H9 (cell line): ENCODE results near the gene CYB5B. TPM values are rescaled to one million over a fixed set of nuclear protein-coding genes. Genes with fewer than 3 reads are reported as not detected.

Experiments
- DNase-seq: peaks from one replicate; pipeline ENCODE4 v3.0.0-alpha.2; 2017
- H2AFZ ChIP-seq: one replicate; pipeline ENCODE4 v1.6.1; 2013; ENCODE audit warnings: mild to moderate bottlenecking, low read length, control low read depth, moderate library complexity
- H2AK5ac ChIP-seq: 2 replicates; pipeline ENCODE4 v1.6.1; 2013; ENCODE audit warnings: low read length, control low read depth, mixed read lengths; ENCODE audit not compliant: insufficient read length
- H2BK120ac ChIP-seq: one replicate; pipeline ENCODE4 v1.6.1; 2013; ENCODE audit warnings: low read depth, mild to moderate bottlenecking, low read length, control low read depth, inconsistent platforms; ENCODE audit not compliant: poor library complexity, severe bottlenecking
- H2BK12ac ChIP-seq: 2 replicates; pipeline ENCODE4 v1.6.1; 2013; ENCODE audit warnings: low read length, control low read depth, mixed read lengths, low read depth; ENCODE audit not compliant: insufficient read length
- H2BK15ac ChIP-seq: 2 replicates; pipeline ENCODE4 v1.6.1; 2013; ENCODE audit warnings: low read depth, low read length, control low read depth
- H2BK20ac ChIP-seq: one replicate; pipeline ENCODE4 v1.6.1; 2013; ENCODE audit warnings: low read depth, mild to moderate bottlenecking, low read length, control low read depth, inconsistent platforms; ENCODE audit not compliant: poor library complexity, severe bottlenecking
- H2BK5ac ChIP-seq: 2 replicates; pipeline ENCODE4 v1.6.1; 2013; ENCODE audit warnings: low read length, control low read depth, mixed read lengths; ENCODE audit not compliant: insufficient read length
- H3K14ac ChIP-seq: 2 replicates; pipeline ENCODE4 v1.6.1; 2013; ENCODE audit warnings: low read length, control low read depth; ENCODE audit not compliant: insufficient read depth
- H3K18ac ChIP-seq: 2 replicates; pipeline ENCODE4 v1.6.1; 2013; ENCODE audit warnings: low read depth, mild to moderate bottlenecking, mixed read lengths, low read length, control low read depth; ENCODE audit not compliant: insufficient read length
- H3K23ac ChIP-seq: 2 replicates; pipeline ENCODE4 v1.6.1; 2013; ENCODE audit warnings: low read length, control low read depth, mixed read lengths, low read depth; ENCODE audit not compliant: insufficient read length
- H3K23me2 ChIP-seq: 2 replicates; pipeline ENCODE4 v1.6.1; 2013; ENCODE audit warnings: low read depth, mild to moderate bottlenecking, mixed read lengths, low read length, control low read depth; ENCODE audit not compliant: insufficient read length, poor library complexity, severe bottlenecking
- H3K27ac ChIP-seq: 2 replicates; pipeline ENCODE4 v1.5.1; 2013; ENCODE audit warnings: low read length, control low read depth, mixed read lengths, low read depth; ENCODE audit not compliant: insufficient read length
- H3K27me3 ChIP-seq: 2 replicates; pipeline ENCODE4 v1.6.1; 2013; ENCODE audit warnings: low read length, control low read depth, inconsistent platforms; ENCODE audit not compliant: insufficient read depth
- H3K4ac ChIP-seq: 2 replicates; pipeline ENCODE4 v1.6.1; 2013; ENCODE audit warnings: low read depth, mild to moderate bottlenecking, control low read depth, inconsistent platforms, low read length, moderate library complexity
- H3K4me1 ChIP-seq: 2 replicates; pipeline ENCODE4 v1.6.1; 2013; ENCODE audit warnings: low read length, control low read depth, inconsistent platforms; ENCODE audit not compliant: insufficient read depth
- H3K4me2 ChIP-seq: 2 replicates; pipeline ENCODE4 v1.6.1; 2013; ENCODE audit warnings: low read length, control low read depth, mixed read lengths; ENCODE audit not compliant: insufficient read length, insufficient read depth
- H3K56ac ChIP-seq: 2 replicates; pipeline ENCODE4 v1.6.1; 2013; ENCODE audit warnings: low read depth, mild to moderate bottlenecking, mixed read lengths, low read length, control low read depth; ENCODE audit not compliant: insufficient read length
- H3K79me1 ChIP-seq: 2 replicates; pipeline ENCODE4 v1.6.1; 2013; ENCODE audit warnings: low read depth, mild to moderate bottlenecking, moderate library complexity, low read length, control low read depth, inconsistent platforms; ENCODE audit not compliant: insufficient read depth, poor library complexity, severe bottlenecking
- H3K79me2 ChIP-seq: 2 replicates; pipeline ENCODE4 v1.6.1; 2013; ENCODE audit warnings: low read length, control low read depth, inconsistent platforms; ENCODE audit not compliant: insufficient read depth
- H3K9ac ChIP-seq: 2 replicates; pipeline ENCODE4 v1.6.1; 2013; ENCODE audit warnings: low read length, control low read depth, mixed read lengths; ENCODE audit not compliant: insufficient read length; ENCODE audit errors: extremely low read depth
- H3K9me3 ChIP-seq: one replicate; pipeline ENCODE4 v1.6.1; 2013; ENCODE audit warnings: low read depth, low read length, inconsistent platforms; ENCODE audit not compliant: control insufficient read depth
- H3T11ph ChIP-seq: one replicate; pipeline ENCODE4 v1.6.1; 2013; ENCODE audit warnings: mild to moderate bottlenecking, low read length, control low read depth, inconsistent platforms
- H4K20me1 ChIP-seq: one replicate; pipeline ENCODE4 v1.6.1; 2013; ENCODE audit not compliant: control insufficient read depth, insufficient read length, insufficient read depth
- H4K5ac ChIP-seq: 2 replicates; pipeline ENCODE4 v1.6.1; 2013; ENCODE audit warnings: low read depth, mild to moderate bottlenecking, mixed read lengths, low read length, control low read depth; ENCODE audit not compliant: insufficient read length
- H4K8ac ChIP-seq: replicated peaks from 2 replicates; pipeline ENCODE4 v1.6.1; 2013; ENCODE audit warnings: low read length, control low read depth, mixed read lengths, low read depth; ENCODE audit not compliant: insufficient read length
- H4K91ac ChIP-seq: 2 replicates; pipeline ENCODE4 v1.6.1; 2013; ENCODE audit warnings: low read depth, mild to moderate bottlenecking, moderate library complexity, mixed read lengths, low read length, control low read depth; ENCODE audit not compliant: insufficient read length
- H3K27ac Mint-ChIP-seq, 3 experiments: 2 replicates in 2 of 3; 3 replicates in 1 of 3; pipeline ENCODE4 v1.8.0; 2020 to 2021; ENCODE audit warnings: mixed read lengths in 3 of 3, mild to moderate bottlenecking in 1 of 3, moderate library complexity in 1 of 3
- H3K27me3 Mint-ChIP-seq: 2 replicates; pipeline ENCODE4 v1.8.0; 2021; ENCODE audit warnings: low read depth, mild to moderate bottlenecking, moderate library complexity, mixed read lengths
- H3K36me3 Mint-ChIP-seq, 3 experiments: 2 replicates in 2 of 3; 3 replicates in 1 of 3; pipeline ENCODE4 v1.8.0; 2020 to 2021; ENCODE audit warnings: low read depth in 3 of 3, mixed read lengths in 3 of 3; ENCODE audit not compliant: insufficient read depth in 1 of 3
- H3K4me1 Mint-ChIP-seq, 2 experiments: 2 replicates each; pipeline ENCODE4 v1.8.0; 2020; ENCODE audit warnings: mixed read lengths in 2 of 2
- H3K4me3 Mint-ChIP-seq, 2 experiments: 2 replicates in 1 of 2; 3 replicates in 1 of 2; pipeline ENCODE4 v1.8.0; 2020 to 2021; ENCODE audit warnings: mild to moderate bottlenecking in 2 of 2, mixed read lengths in 2 of 2, moderate library complexity in 1 of 2
- H3K9me3 Mint-ChIP-seq, 2 experiments: 2 replicates in 1 of 2; 3 replicates in 1 of 2; pipeline ENCODE4 v1.8.0; 2020; ENCODE audit warnings: mild to moderate bottlenecking in 2 of 2, mixed read lengths in 2 of 2, moderate library complexity in 1 of 2
- WGBS: extraction: QIAGEN DNeasy Blood & Tissue Kit; methylation state at CpG from one replicate; pipeline ENCODE4 v1.1.7; 2013; ENCODE audit warnings: missing lambda C conversion rate, low lambda C conversion rate, mixed read lengths; ENCODE audit not compliant: insufficient read length; ENCODE audit errors: extremely low coverage; 5-methylcytosine and 5-hydroxymethylcytosine counted together
- total RNA-seq: library from RNA; stranded (reverse); gene quantifications from 2 replicates; pipeline ENCODE4 v1.2.1, GENCODE V29; 2021
- TF ChIP-seq, protein P1 (sequence below): fragments of 200-600 bp; sonication (generic); conservative IDR thresholded peaks from 3 replicates; pipeline ENCODE4 v1.8.0; 2021; ENCODE audit warnings: antibody characterized with exemption, mild to moderate bottlenecking

The CYB5B gene
- total RNA-seq, 1 experiment from 2014 or later, result 126 TPM

DNA sequence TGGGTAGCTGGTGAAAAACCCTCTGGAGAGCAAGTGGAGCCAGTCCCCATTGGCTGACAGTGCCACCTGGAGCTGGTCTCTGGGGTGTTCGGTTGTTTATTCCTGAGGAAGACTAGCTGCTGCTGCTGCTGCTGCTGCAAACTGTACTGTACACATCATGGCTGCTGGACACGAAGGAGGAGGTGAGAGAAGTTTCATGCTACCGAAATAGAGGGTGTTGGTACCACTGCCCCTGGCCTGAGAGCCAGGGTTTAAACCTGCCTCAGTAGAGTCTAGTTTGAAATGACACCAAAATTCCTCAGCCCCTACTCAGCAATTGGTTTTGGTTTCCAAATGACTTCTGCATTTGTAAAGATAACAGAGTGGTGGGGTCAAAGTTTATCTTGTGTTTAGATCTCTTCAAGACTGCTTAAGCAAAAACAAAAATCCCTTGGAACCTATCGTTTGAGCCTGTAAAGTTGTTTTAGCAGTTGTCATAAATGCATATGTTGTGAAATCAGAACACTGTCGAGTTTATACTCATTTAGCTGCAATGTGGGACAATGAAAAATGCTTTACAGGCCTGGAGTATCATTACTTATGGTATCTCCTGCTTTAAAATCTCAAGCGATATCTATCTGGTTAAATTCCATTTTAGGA, 40.8 kb downstream of the CYB5B start:
- no peak overlapping the region for H2BK5ac ChIP-seq
- no peaks in the 10 kb centered on the region for H3K27me3 ChIP-seq
- H2AFZ ChIP-seq, result no peak overlapping the region
- H3K27ac Mint-ChIP-seq, result peak overlapping the region in 1 of 3 experiments; percentile 80; a peak in 2 of 7 replicates
- H2BK20ac ChIP-seq, result no peak overlapping the region
- no peaks in the 10 kb centered on the region for H3K9me3 ChIP-seq
- H2AK5ac ChIP-seq, result no peak overlapping the region
- no peak overlapping the region for H2BK15ac ChIP-seq
- no peak overlapping the region for H3K18ac ChIP-seq
- H3K4ac ChIP-seq, result no peak overlapping the region
- no peak overlapping the region for H3K14ac ChIP-seq
- no peak overlapping the region for H3K56ac ChIP-seq
- H4K20me1 ChIP-seq, result no peaks in the 10 kb centered on the region
- H3K9me3 Mint-ChIP-seq, result no peaks in the 10 kb centered on the region
- DNase-seq, result no peak
- no peak overlapping the region for H3K4me3 Mint-ChIP-seq
- no peak overlapping the region for H3K4me2 ChIP-seq
- H2BK120ac ChIP-seq, result no peak overlapping the region
- no peak overlapping the region for H3K9ac ChIP-seq
- no peaks in the 10 kb centered on the region for H3K4me1 ChIP-seq
- H3K79me1 ChIP-seq, result no peaks in the 10 kb centered on the region
- H3K27ac ChIP-seq, result no peak overlapping the region
- no peak overlapping the region for H4K8ac ChIP-seq
- H3K36me3 Mint-ChIP-seq, result peaks cover 0 to 32% (median 5%) of the 10 kb centered on the region in 3 experiments; a peak in 5 of 7 replicates
- H3K23ac ChIP-seq, result no peak overlapping the region
- no peak overlapping the region for H2BK12ac ChIP-seq
- no CpG with 5 or more reads among the region's 6 CpGs for WGBS
- TF ChIP-seq, protein P1, sequence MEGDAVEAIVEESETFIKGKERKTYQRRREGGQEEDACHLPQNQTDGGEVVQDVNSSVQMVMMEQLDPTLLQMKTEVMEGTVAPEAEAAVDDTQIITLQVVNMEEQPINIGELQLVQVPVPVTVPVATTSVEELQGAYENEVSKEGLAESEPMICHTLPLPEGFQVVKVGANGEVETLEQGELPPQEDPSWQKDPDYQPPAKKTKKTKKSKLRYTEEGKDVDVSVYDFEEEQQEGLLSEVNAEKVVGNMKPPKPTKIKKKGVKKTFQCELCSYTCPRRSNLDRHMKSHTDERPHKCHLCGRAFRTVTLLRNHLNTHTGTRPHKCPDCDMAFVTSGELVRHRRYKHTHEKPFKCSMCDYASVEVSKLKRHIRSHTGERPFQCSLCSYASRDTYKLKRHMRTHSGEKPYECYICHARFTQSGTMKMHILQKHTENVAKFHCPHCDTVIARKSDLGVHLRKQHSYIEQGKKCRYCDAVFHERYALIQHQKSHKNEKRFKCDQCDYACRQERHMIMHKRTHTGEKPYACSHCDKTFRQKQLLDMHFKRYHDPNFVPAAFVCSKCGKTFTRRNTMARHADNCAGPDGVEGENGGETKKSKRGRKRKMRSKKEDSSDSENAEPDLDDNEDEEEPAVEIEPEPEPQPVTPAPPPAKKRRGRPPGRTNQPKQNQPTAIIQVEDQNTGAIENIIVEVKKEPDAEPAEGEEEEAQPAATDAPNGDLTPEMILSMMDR, result no peak
- H3T11ph ChIP-seq, result no peak overlapping the region
- H3K4me1 Mint-ChIP-seq, result peaks cover 0 to 7% of the 10 kb centered on the region in 2 experiments; a peak in 3 of 4 replicates
- H3K27me3 Mint-ChIP-seq, result no peaks in the 10 kb centered on the region
- H4K91ac ChIP-seq, result no peak overlapping the region
- no peak overlapping the region for H4K5ac ChIP-seq
- no peaks in the 10 kb centered on the region for H3K23me2 ChIP-seq
- H3K79me2 ChIP-seq, result no peaks in the 10 kb centered on the region
